H1 (cell line): ENCODE results near the gene DNAJC6. TPM values are rescaled to one million over a fixed set of nuclear protein-coding genes. Genes with fewer than 3 reads are reported as not detected.

Experiments
- CTCF ChIA-PET: fragments of 300-600 bp; sonication (Branson Sonifier 250); formaldehyde crosslinking; loops from one replicate; lab custom pipeline; 2021; ENCODE audit not compliant: partially characterized antibody; lab: Charles Lee
- POLR2A ChIA-PET: fragments of 300-600 bp; sonication (Branson Sonifier 250); formaldehyde crosslinking; loops from one replicate; lab custom pipeline; 2021; ENCODE audit warnings: inconsistent platforms; ENCODE audit not compliant: partially characterized antibody; lab: Charles Lee
- DNase-seq, 2 experiments: peaks; one replicate each; pipeline versions ENCODE4 v3.0.0 to v3.0.0-alpha.2; 2010 to 2022; ENCODE audit warnings: low spot score in 2 of 2, low read depth in 1 of 2, mixed read lengths in 1 of 2
- FAIRE-seq: peaks from 2 replicates; lab custom pipeline; 2011; peaks lifted over from hg19 to GRCh38; lab: Jason Lieb, UNC
- H2AFZ ChIP-seq: 2 replicates; pipeline ENCODE4 v1.8.1; 2012; ENCODE audit warnings: low read length, inconsistent platforms
- H2AK5ac ChIP-seq: 2 replicates; pipeline ENCODE4 v1.6.1; 2013; ENCODE audit warnings: low read depth, low read length
- H2BK120ac ChIP-seq: replicated peaks from 2 replicates; pipeline ENCODE3; 2013; ENCODE audit warnings: low read depth, low read length, inconsistent platforms
- H2BK12ac ChIP-seq: 2 replicates; pipeline ENCODE4 v1.6.1; 2013; ENCODE audit warnings: low read depth, low read length
- H2BK15ac ChIP-seq: 2 replicates; pipeline ENCODE4 v1.6.1; 2013; ENCODE audit warnings: low read length
- H2BK20ac ChIP-seq: 2 replicates; pipeline ENCODE4 v1.6.1; 2013; ENCODE audit warnings: low read length
- H2BK5ac ChIP-seq: 2 replicates; pipeline ENCODE4 v1.6.1; 2013; ENCODE audit warnings: low read depth, low read length
- H3K14ac ChIP-seq: 2 replicates; pipeline ENCODE4 v1.6.1; 2013; ENCODE audit warnings: inconsistent platforms; ENCODE audit not compliant: insufficient read length
- H3K18ac ChIP-seq: 2 replicates; pipeline ENCODE4 v1.6.1; 2013; ENCODE audit warnings: low read length; ENCODE audit errors: extremely low read depth
- H3K23ac ChIP-seq: 2 replicates; pipeline ENCODE4 v1.6.1; 2013; ENCODE audit warnings: inconsistent platforms; ENCODE audit not compliant: insufficient read length
- H3K23me2 ChIP-seq: 2 replicates; pipeline ENCODE4 v1.6.1; 2013; ENCODE audit warnings: low read depth, low read length
- H3K27ac ChIP-seq: 2 replicates; pipeline ENCODE4 v1.6.1; 2011; ENCODE audit warnings: low read depth, low read length, inconsistent platforms
- H3K27me3 ChIP-seq, 4 experiments: replicated peaks in 1 of 4; 1 replicate in 1 of 4; 2 replicates in 3 of 4; pipeline versions ENCODE4 v1.6.1 to v1.8.1; 2011 to 2013; ENCODE audit warnings: low read length in 3 of 4, mild to moderate bottlenecking in 3 of 4, inconsistent platforms in 2 of 4, mixed read lengths in 2 of 4, moderate library complexity in 1 of 4; ENCODE audit not compliant: control insufficient read depth in 3 of 4, insufficient read depth in 3 of 4; ENCODE audit errors: extremely low read depth in 1 of 4
- H3K36me3 ChIP-seq, 4 experiments: 2 replicates each; pipeline versions ENCODE4 v1.6.1 to v1.8.1; 2011 to 2013; ENCODE audit warnings: mild to moderate bottlenecking in 4 of 4, low read length in 3 of 4, moderate library complexity in 2 of 4, control low read depth in 1 of 4, inconsistent platforms in 1 of 4; ENCODE audit not compliant: insufficient read depth in 4 of 4, control insufficient read depth in 2 of 4
- H3K4ac ChIP-seq: replicated peaks from 2 replicates; pipeline ENCODE3; 2013; ENCODE audit warnings: low read length, low read depth, mixed read lengths, inconsistent platforms; ENCODE audit not compliant: insufficient read length
- H3K4me1 ChIP-seq, 4 experiments: replicated peaks in 1 of 4; 1 replicate in 1 of 4; 2 replicates in 3 of 4; pipeline versions ENCODE4 v1.6.1 to v1.8.1; 2011 to 2013; ENCODE audit warnings: low read length in 3 of 4, inconsistent platforms in 2 of 4, mixed read lengths in 1 of 4; ENCODE audit not compliant: insufficient read depth in 4 of 4, control insufficient read depth in 3 of 4
- H3K4me2 ChIP-seq, 2 experiments: 2 replicates each; pipeline versions ENCODE4 v1.6.1 to v1.8.1; 2011 to 2013; ENCODE audit warnings: low read depth in 2 of 2, low read length in 2 of 2, control low read depth in 1 of 2, inconsistent platforms in 1 of 2, mild to moderate bottlenecking in 1 of 2; ENCODE audit not compliant: insufficient read depth in 1 of 2
- H3K4me3 ChIP-seq, 4 experiments: fragments of 200-600, 300-600 bp in 1 of 4; sonication (generic), shearing (Covaris generic), sonication (Bioruptor Twin) in 1 of 4; 2 replicates each; pipeline versions ENCODE4 v1.5.1 to v1.8.1; 2011 to 2016; ENCODE audit warnings: low read length in 4 of 4, low read depth in 3 of 4, control low read depth in 2 of 4, inconsistent platforms in 2 of 4, mild to moderate bottlenecking in 2 of 4, mixed read lengths in 1 of 4, moderate library complexity in 1 of 4; ENCODE audit not compliant: insufficient read depth in 2 of 4; ENCODE audit errors: extremely low read depth in 1 of 4
- H3K56ac ChIP-seq: replicated peaks from 2 replicates; pipeline ENCODE3; 2013; ENCODE audit warnings: low read depth, mild to moderate bottlenecking, mixed read lengths, low read length, inconsistent platforms; ENCODE audit not compliant: insufficient read length
- H3K79me1 ChIP-seq: 2 replicates; pipeline ENCODE4 v1.6.1; 2013; ENCODE audit warnings: low read depth, low read length, control low read depth
- H3K79me2 ChIP-seq, 2 experiments: 2 replicates each; pipeline versions ENCODE4 v1.6.1 to v1.8.1; 2012 to 2013; ENCODE audit warnings: low read length in 2 of 2, mild to moderate bottlenecking in 2 of 2, inconsistent platforms in 1 of 2; ENCODE audit not compliant: insufficient read depth in 2 of 2, control insufficient read depth in 1 of 2
- H3K9ac ChIP-seq, 4 experiments: replicated peaks in 1 of 4; 1 replicate in 1 of 4; 2 replicates in 3 of 4; pipeline versions ENCODE4 v1.6.1 to v1.8.1; 2011 to 2013; ENCODE audit warnings: low read depth in 3 of 4, low read length in 3 of 4, control low read depth in 2 of 4, mild to moderate bottlenecking in 2 of 4, moderate library complexity in 2 of 4, inconsistent platforms in 1 of 4; ENCODE audit errors: extremely low read depth in 1 of 4
- H3K9me3 ChIP-seq, 2 experiments: 2 replicates each; pipeline versions ENCODE4 v1.6.1 to v1.8.1; 2012 to 2013; ENCODE audit warnings: mild to moderate bottlenecking in 2 of 2, moderate library complexity in 2 of 2, control low read depth in 1 of 2, inconsistent platforms in 1 of 2, low read depth in 1 of 2, low read length in 1 of 2, mixed read lengths in 1 of 2; ENCODE audit not compliant: insufficient read depth in 2 of 2
- H4K20me1 ChIP-seq, 2 experiments: replicated peaks in 1 of 2; 2 replicates each; pipeline versions ENCODE3 to v1.8.1; 2011 to 2013; ENCODE audit warnings: inconsistent platforms in 2 of 2, low read length in 2 of 2, mild to moderate bottlenecking in 1 of 2; ENCODE audit not compliant: insufficient read depth in 2 of 2, control insufficient read depth in 1 of 2
- H4K5ac ChIP-seq: 2 replicates; pipeline ENCODE4 v1.6.1; 2013; ENCODE audit warnings: low read length, low read depth, mixed read lengths, inconsistent platforms; ENCODE audit not compliant: insufficient read length
- H4K8ac ChIP-seq: 2 replicates; pipeline ENCODE4 v1.8.0; 2013; ENCODE audit warnings: mild to moderate bottlenecking, moderate library complexity, low read length, inconsistent platforms; ENCODE audit not compliant: insufficient read depth; ENCODE audit errors: extremely low read depth
- H4K91ac ChIP-seq: replicated peaks from 2 replicates; pipeline ENCODE3; 2013; ENCODE audit warnings: low read length, mixed read lengths, inconsistent platforms; ENCODE audit not compliant: insufficient read length
- ASH2L ChIP-seq: fragments of 200-600, 300-600 bp; sonication (generic); IDR thresholded peaks from one replicate; pipeline ENCODE4 v1.7.1; 2017; ENCODE audit warnings: low read length
- BACH1 ChIP-seq: IDR thresholded peaks from 2 replicates; pipeline ENCODE4 v1.6.1; 2012; ENCODE audit warnings: low read length, improper control_type of control experiment
- BRCA1 ChIP-seq: IDR thresholded peaks from 2 replicates; pipeline ENCODE4 v1.6.1; 2012; ENCODE audit warnings: low read depth, low read length, improper control_type of control experiment
- CHD1 ChIP-seq: IDR thresholded peaks from 2 replicates; pipeline ENCODE4 v1.6.1; 2012; ENCODE audit warnings: low read depth, low read length, improper control_type of control experiment
- CREB1 ChIP-seq: IDR thresholded peaks from 2 replicates; pipeline ENCODE4 v1.6.1; 2012; ENCODE audit warnings: inconsistent platforms
- EGR1 ChIP-seq: IDR thresholded peaks from 2 replicates; pipeline ENCODE4 v1.6.1; 2011; ENCODE audit warnings: low read depth, low read length, borderline replicate concordance
- HDAC2 ChIP-seq, 2 experiments: fragments of 300-600 bp in 1 of 2; sonication (generic) in 1 of 2; IDR thresholded peaks; 2 replicates each; pipeline ENCODE4 v1.6.1; 2011 to 2012; ENCODE audit warnings: low read depth in 2 of 2, low read length in 2 of 2, mild to moderate bottlenecking in 2 of 2, moderate library complexity in 2 of 2, borderline replicate concordance in 1 of 2, inconsistent platforms in 1 of 2
- JUN ChIP-seq: IDR thresholded peaks from 2 replicates; pipeline ENCODE4 v1.6.1; 2011; ENCODE audit warnings: low read depth, mild to moderate bottlenecking, improper control_type of control experiment, low read length
- JUND ChIP-seq: IDR thresholded peaks from 2 replicates; pipeline ENCODE4 v1.6.1; 2011; ENCODE audit warnings: mild to moderate bottlenecking, improper control_type of control experiment, low read length
- KDM4A ChIP-seq: IDR thresholded peaks from one replicate; pipeline ENCODE4 v1.7.1; 2012; ENCODE audit warnings: low read depth, mild to moderate bottlenecking, moderate library complexity, low read length, inconsistent platforms; ENCODE audit not compliant: severe bottlenecking
- MAFK ChIP-seq: IDR thresholded peaks from 2 replicates; pipeline ENCODE4 v1.6.1; 2012; ENCODE audit warnings: low read depth, mild to moderate bottlenecking, improper control_type of control experiment, low read length
- MAX ChIP-seq: IDR thresholded peaks from 2 replicates; pipeline ENCODE4 v1.6.1; 2012; ENCODE audit warnings: inconsistent platforms
- NRF1 ChIP-seq: IDR thresholded peaks from 2 replicates; pipeline ENCODE4 v1.6.1; 2011; ENCODE audit warnings: mild to moderate bottlenecking, low read depth, low read length, improper control_type of control experiment
- POLR2A ChIP-seq, 2 experiments: IDR thresholded peaks; 1 replicate in 1 of 2; 2 replicates in 1 of 2; pipeline ENCODE4 v1.6.1; 2011; ENCODE audit warnings: low read depth in 2 of 2, low read length in 2 of 2, mild to moderate bottlenecking in 2 of 2; ENCODE audit errors: control extremely low read depth in 1 of 2
- SIRT6 ChIP-seq: IDR thresholded peaks from one replicate; pipeline ENCODE4 v1.7.1; 2012; ENCODE audit warnings: low read length, inconsistent platforms
- SIX5 ChIP-seq: IDR thresholded peaks from 2 replicates; pipeline ENCODE4 v1.6.1; 2011; ENCODE audit warnings: mild to moderate bottlenecking, low read depth, low read length
- TAF1 ChIP-seq: IDR thresholded peaks from 2 replicates; pipeline ENCODE4 v1.6.1; 2011; ENCODE audit warnings: mild to moderate bottlenecking, low read depth, low read length
- WGBS, 2 experiments: shearing (Covaris generic) in 1 of 2; methylation state at CpG; one replicate each; pipeline versions ENCODE4 v1.1.6 to v1.1.7; 2013 to 2015; ENCODE audit warnings: low lambda C conversion rate in 2 of 2, mixed read lengths in 2 of 2, inconsistent platforms in 1 of 2, low coverage in 1 of 2, missing lambda C conversion rate in 1 of 2; ENCODE audit not compliant: insufficient replicate concordance in 2 of 2, insufficient coverage in 1 of 2, insufficient read length in 1 of 2; ENCODE audit errors: extremely low coverage in 1 of 2, missing lambda C conversion rate in 1 of 2; 5-methylcytosine and 5-hydroxymethylcytosine counted together
- polyA plus RNA-seq, 7 experiments: library from polyadenylated mRNA; depleted of rRNA in 3 of 7; stranded (reverse) in 5 of 7; unstranded in 2 of 7; fragments of >200 nt in 5 of 7; fragments of 200-250 nt in 2 of 7; gene quantifications; 1 replicate in 5 of 7; 2 replicates in 1 of 7; 4 replicates in 1 of 7; pipeline versions ENCODE4 v1.2.1 to v1.2.3, GENCODE V29; 2011 to 2013; ENCODE audit warnings: missing spikeins in 2 of 7, mixed read lengths in 2 of 7
- total RNA-seq: library from RNA; stranded (reverse); fragmentation: NEBNext Ultra II Directional; extraction: Animal tissue kit (Norgen Biotek cat#: 25700); gene quantifications from 2 replicates; pipeline ENCODE4 v1.2.1, GENCODE V29; 2021

Gene DNAJC6
- total and polyA plus RNA-seq, 2 of the 8 experiments (the other 6 are each of a cell fraction or from before 2014, with no cell fraction given), result 1.6 to 3.0 TPM

- no peak for DNase-seq
- H3K56ac ChIP-seq, result no peak overlapping the region
- H3K27me3 ChIP-seq, result no peaks in the 10 kb centered on the region
- H4K8ac ChIP-seq, result no peak overlapping the region
- H3K36me3 ChIP-seq, result no peaks in the 10 kb centered on the region
- H2BK120ac ChIP-seq, result no peak overlapping the region
- H2BK5ac ChIP-seq, result no peak overlapping the region
- no peak overlapping the region for H2BK20ac ChIP-seq
- H3K23me2 ChIP-seq, result no peaks in the 10 kb centered on the region
- H2AFZ ChIP-seq, result no peak overlapping the region
- H4K20me1 ChIP-seq, result peaks cover 0 to 2% of the 10 kb centered on the region in 2 experiments
- no peaks in the 10 kb centered on the region for H3K79me2 ChIP-seq
- POLR2A ChIA-PET, result no interaction called here
- 79% methylated on average over 2 of the region's 2 CpGs; no CpG with 5 or more reads in 1 of the 2 experiments for WGBS, 2 experiments
- H4K91ac ChIP-seq, result no peak overlapping the region
- no peak overlapping the region for H3K27ac ChIP-seq
- H3K9ac ChIP-seq, result no peak overlapping the region
- no peak overlapping the region for H4K5ac ChIP-seq
- H3K79me1 ChIP-seq, result no peaks in the 10 kb centered on the region
- no peak overlapping the region for H3K4me2 ChIP-seq
- no peaks in the 10 kb centered on the region for H3K4me1 ChIP-seq
- H3K18ac ChIP-seq, result no peak overlapping the region
- no peak overlapping the region for H3K14ac ChIP-seq
- no peak overlapping the region for H3K4ac ChIP-seq
- CTCF ChIA-PET, result interaction anchor here (1.6 kb wide), 1 partner anchor 11 kb away, joined by 3 read pairs; no protein-coding TSS in a partner anchor
- H2BK12ac ChIP-seq, result no peak overlapping the region
- H2AK5ac ChIP-seq, result no peak overlapping the region
- no peak overlapping the region for H3K4me3 ChIP-seq
- H3K23ac ChIP-seq, result no peak overlapping the region
- no peaks in the 10 kb centered on the region; a peak in 1 of 4 replicates for H3K9me3 ChIP-seq
- FAIRE-seq, result no peak
- H2BK15ac ChIP-seq, result no peak overlapping the region
- TF ChIP-seq BRCA1 (no peak), CHD1 (no peak), SIX5 (no peak), JUN (no peak), MAFK (no peak), NRF1 (no peak), CREB1 (no peak), EGR1 (no peak), TAF1 (no peak), KDM4A (no peak), JUND (no peak), MAX (no peak), POLR2A (IDR thresholded peaks at IDR 0.05; ENCODE audit: control extremely low read depth in 1 of 2, low read depth in 2 of 2, low read length in 2 of 2) (no peak), SIRT6 (no peak), HDAC2 (IDR thresholded peaks at IDR 0.05; ENCODE audit: borderline replicate concordance in 1 of 2, low read depth in 2 of 2, low read length in 2 of 2) (no peak), ASH2L (no peak), BACH1 (no peak)
These were observed 12.5 kb downstream of the DNAJC6 start for GRCh38 chr1:65321879-65322278.
